Smooth muscle cell (in vitro differentiated cells): Measurements from ENCODE around the gene LRRC8D. TPM values are rescaled to one million over a fixed set of nuclear protein-coding genes. Genes with fewer than 3 reads are reported as not detected.

Experiments
- DNase-seq: peaks from one replicate; lab custom pipeline; 2025; ENCODE audit not compliant: unreplicated experiment; lab: John Stamatoyannopoulos, UW
- H2AFZ ChIP-seq: fragments of 200-600 bp; sonication (generic); 2 replicates; pipeline ENCODE4 v1.6.0; 2016; ENCODE audit warnings: antibody characterized with exemption, low read depth, mild to moderate bottlenecking
- H3F3A ChIP-seq: fragments of 200-600 bp; sonication (generic); 2 replicates; pipeline ENCODE4 v1.6.0; 2017; ENCODE audit warnings: antibody characterized with exemption, low read depth
- H3K27ac ChIP-seq: fragments of 200-600 bp; sonication (generic); 2 replicates; pipeline ENCODE4 v1.5.1; 2016; ENCODE audit warnings: low read depth, mild to moderate bottlenecking
- H3K27me3 ChIP-seq: fragments of 200-600 bp; sonication (generic); 2 replicates; pipeline ENCODE4 v1.6.1; 2016; ENCODE audit warnings: low read depth, mild to moderate bottlenecking
- H3K36me3 ChIP-seq: fragments of 200-600 bp; sonication (generic); 2 replicates; pipeline ENCODE4 v1.5.1; 2016; ENCODE audit warnings: low read depth
- H3K4me1 ChIP-seq: fragments of 200-600 bp; sonication (generic); 2 replicates; pipeline ENCODE4 v1.5.1; 2016; ENCODE audit warnings: low read depth
- H3K4me2 ChIP-seq: fragments of 200-600 bp; sonication (generic); 2 replicates; pipeline ENCODE4 v1.6.0; 2016; ENCODE audit warnings: mild to moderate bottlenecking
- H3K4me3 ChIP-seq: fragments of 200-600 bp; sonication (generic); 2 replicates; pipeline ENCODE4 v1.5.1; 2016; ENCODE audit warnings: mild to moderate bottlenecking
- H3K79me2 ChIP-seq: fragments of 200-600 bp; sonication (generic); 2 replicates; pipeline ENCODE4 v1.6.0; 2016; ENCODE audit warnings: low read depth, mild to moderate bottlenecking
- H3K9ac ChIP-seq: fragments of 200-600 bp; sonication (generic); 2 replicates; pipeline ENCODE4 v1.6.0; 2016; ENCODE audit warnings: low read depth
- H3K9me3 ChIP-seq: fragments of 200-600 bp; sonication (generic); replicated peaks from 2 replicates; pipeline ENCODE4 v1.5.1; 2016; ENCODE audit warnings: low read depth
- H4K20me1 ChIP-seq: fragments of 200-600 bp; sonication (generic); 2 replicates; pipeline ENCODE4 v1.6.0; 2016; ENCODE audit warnings: low read depth
- CTCF ChIP-seq: fragments of 200-600 bp; sonication (generic); IDR thresholded peaks from 2 replicates; pipeline ENCODE4 v1.5.1; 2017; ENCODE audit warnings: borderline replicate concordance, mild to moderate bottlenecking, antibody characterized with exemption; ENCODE audit not compliant: insufficient read depth, poor library complexity, severe bottlenecking
- WGBS: methylation state at CpG from one replicate; pipeline ENCODE4 v1.1.7; 2016; ENCODE audit warnings: low lambda C conversion rate; 5-methylcytosine and 5-hydroxymethylcytosine counted together
- polyA plus RNA-seq: library from polyadenylated mRNA; unstranded; fragments of >200 nt; fragmentation: Nextera tagmentation; extraction: Ambion mirVana; gene quantifications from 2 replicates; pipeline ENCODE4 v1.2.1, GENCODE V29; 2016
- total RNA-seq: library from RNA; depleted of rRNA; stranded (reverse); fragments of >200 nt; gene quantifications from 2 replicates; pipeline ENCODE4 v1.2.3, GENCODE V29; 2014

The LRRC8D gene
- total and polyA plus RNA-seq, 2 experiments from 2014 or later: 5.2 to 25.1 TPM

DNA sequence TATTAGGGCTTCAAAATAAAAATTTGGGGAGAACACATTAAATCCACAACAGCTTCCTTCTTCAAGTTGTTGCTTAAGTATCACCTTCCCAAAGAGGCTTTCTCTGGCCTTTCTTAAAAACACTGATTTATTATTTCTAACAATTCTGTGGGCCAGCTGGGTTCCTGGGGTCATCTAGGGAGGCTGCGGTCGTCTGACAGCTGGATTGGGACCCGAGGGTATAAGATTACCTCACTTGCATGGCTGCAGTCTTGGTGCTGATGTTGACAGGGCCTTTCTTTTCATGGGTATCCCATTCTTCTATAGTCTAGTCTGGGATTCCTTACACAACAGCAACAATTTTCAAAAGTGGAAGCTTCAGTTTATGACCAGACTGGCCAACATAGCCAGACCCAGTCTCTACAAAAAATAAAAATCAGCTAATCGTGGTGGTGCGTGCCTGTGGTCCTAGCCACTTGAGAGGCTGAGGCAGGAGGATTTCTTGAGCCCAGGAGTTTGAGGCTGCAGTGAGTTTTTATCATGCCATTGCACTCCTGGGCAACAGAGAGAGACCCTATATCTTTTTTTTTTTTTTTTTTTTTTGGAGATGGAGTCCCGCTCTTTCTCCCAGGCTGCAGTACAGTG is 128.0 kb downstream of the LRRC8D start:
- no peak overlapping the region for H3K9ac ChIP-seq
- no peak overlapping the region for H3K4me3 ChIP-seq
- no peak overlapping the region for H3K4me2 ChIP-seq
- H3K27me3 ChIP-seq: no peaks in the 10 kb centered on the region
- H3K4me1 ChIP-seq: peaks cover 14% of the 10 kb centered on the region
- no peaks in the 10 kb centered on the region for H4K20me1 ChIP-seq
- peaks cover 7% of the 10 kb centered on the region for H3F3A ChIP-seq
- no peak for TF ChIP-seq CTCF
- H2AFZ ChIP-seq: no peak overlapping the region
- H3K36me3 ChIP-seq: no peaks in the 10 kb centered on the region
- no peak overlapping the region for H3K27ac ChIP-seq
- no peaks in the 10 kb centered on the region for H3K9me3 ChIP-seq
- H3K79me2 ChIP-seq: no peaks in the 10 kb centered on the region
- WGBS: 93% methylated on average over 6 of the region's 6 CpGs
- DNase-seq: no peak

GRCh38 chr1:89949991-89950624 is 129.3 kb downstream of the LRRC8D start:
- Histone ChIP-seq H3K4me1 (peaks cover 3% of the 10 kb centered on the region), H3K27me3 (no peaks in the 10 kb centered on the region), H3K36me3 (no peaks in the 10 kb centered on the region), H4K20me1 (no peaks in the 10 kb centered on the region), H3K9ac (no peak overlapping the region), H3K4me2 (no peak overlapping the region), H3K27ac (peak overlapping the region; percentile 19), H3K9me3 (no peaks in the 10 kb centered on the region), H2AFZ (no peak overlapping the region), H3K4me3 (no peak overlapping the region), H3F3A (no peaks in the 10 kb centered on the region), H3K79me2 (no peaks in the 10 kb centered on the region)
- no peak for TF ChIP-seq CTCF
- WGBS: 16% methylated on average over 1 of the region's 1 CpG
- no peak for DNase-seq

DNA sequence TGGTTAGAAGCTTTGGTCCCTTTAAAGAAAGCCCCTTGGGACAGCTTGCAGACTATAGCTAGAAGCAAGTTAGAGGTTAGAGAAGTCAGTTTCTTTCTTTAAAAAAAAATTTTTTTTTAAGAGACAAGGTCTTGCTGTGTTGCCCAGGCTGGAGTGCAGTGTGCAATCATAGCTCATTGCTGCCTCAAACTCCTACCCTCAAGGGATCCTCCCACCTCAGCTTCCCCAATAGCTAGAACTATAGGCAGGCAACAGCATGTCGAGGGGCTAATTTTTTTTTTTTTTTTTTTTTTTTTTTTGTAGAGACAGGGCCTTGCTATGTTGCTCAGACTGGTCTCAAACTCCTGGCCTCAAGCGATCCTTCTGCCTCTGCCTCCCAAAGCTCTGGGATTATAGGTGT is 129.9 kb downstream of the LRRC8D start:
- H3K36me3 ChIP-seq: no peaks in the 10 kb centered on the region
- H3K79me2 ChIP-seq: no peaks in the 10 kb centered on the region
- H4K20me1 ChIP-seq: no peaks in the 10 kb centered on the region
- no peak overlapping the region for H3K4me3 ChIP-seq
- no peak overlapping the region for H3K4me2 ChIP-seq
- TF ChIP-seq CTCF: no peak
- DNase-seq: no peak
- no peaks in the 10 kb centered on the region for H3K27me3 ChIP-seq
- no peak overlapping the region for H3K9ac ChIP-seq
- H3K4me1 ChIP-seq: peaks cover 3% of the 10 kb centered on the region
- H3K27ac ChIP-seq: peak overlapping the region; percentile 19
- H3F3A ChIP-seq: no peaks in the 10 kb centered on the region
- 93% methylated on average over 2 of the region's 2 CpGs for WGBS
- H3K9me3 ChIP-seq: no peaks in the 10 kb centered on the region
- H2AFZ ChIP-seq: no peak overlapping the region
